NCI-H1436 treated with DMSO at 0.1 percent for 48 hours (cell line): ENCODE measurements around the gene TMC6.
"Not testable (repeated sequence)": the region's sequence is repeated elsewhere in the genome, so short reads cannot be mapped to it uniquely, and the experiment has no call there.

Experiments
- DNase-seq: peaks from one replicate; lab custom pipeline; 2025; lab: John Stamatoyannopoulos, UW

Gene TMC6, protein sequence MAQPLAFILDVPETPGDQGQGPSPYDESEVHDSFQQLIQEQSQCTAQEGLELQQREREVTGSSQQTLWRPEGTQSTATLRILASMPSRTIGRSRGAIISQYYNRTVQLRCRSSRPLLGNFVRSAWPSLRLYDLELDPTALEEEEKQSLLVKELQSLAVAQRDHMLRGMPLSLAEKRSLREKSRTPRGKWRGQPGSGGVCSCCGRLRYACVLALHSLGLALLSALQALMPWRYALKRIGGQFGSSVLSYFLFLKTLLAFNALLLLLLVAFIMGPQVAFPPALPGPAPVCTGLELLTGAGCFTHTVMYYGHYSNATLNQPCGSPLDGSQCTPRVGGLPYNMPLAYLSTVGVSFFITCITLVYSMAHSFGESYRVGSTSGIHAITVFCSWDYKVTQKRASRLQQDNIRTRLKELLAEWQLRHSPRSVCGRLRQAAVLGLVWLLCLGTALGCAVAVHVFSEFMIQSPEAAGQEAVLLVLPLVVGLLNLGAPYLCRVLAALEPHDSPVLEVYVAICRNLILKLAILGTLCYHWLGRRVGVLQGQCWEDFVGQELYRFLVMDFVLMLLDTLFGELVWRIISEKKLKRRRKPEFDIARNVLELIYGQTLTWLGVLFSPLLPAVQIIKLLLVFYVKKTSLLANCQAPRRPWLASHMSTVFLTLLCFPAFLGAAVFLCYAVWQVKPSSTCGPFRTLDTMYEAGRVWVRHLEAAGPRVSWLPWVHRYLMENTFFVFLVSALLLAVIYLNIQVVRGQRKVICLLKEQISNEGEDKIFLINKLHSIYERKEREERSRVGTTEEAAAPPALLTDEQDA

GRCh38 chr17:78128551-78129350 is at the start of gene TMC6:
TMC6 (minus strand) TSS chr17:78128755; CDS start chr17:78126832, 1,923 bp downstream.
- no peak for DNase-seq

GRCh38 chr17:78176548-78177025 is 48.0 kb upstream of the TMC6 start:
- DNase-seq, result no peak

DNA sequence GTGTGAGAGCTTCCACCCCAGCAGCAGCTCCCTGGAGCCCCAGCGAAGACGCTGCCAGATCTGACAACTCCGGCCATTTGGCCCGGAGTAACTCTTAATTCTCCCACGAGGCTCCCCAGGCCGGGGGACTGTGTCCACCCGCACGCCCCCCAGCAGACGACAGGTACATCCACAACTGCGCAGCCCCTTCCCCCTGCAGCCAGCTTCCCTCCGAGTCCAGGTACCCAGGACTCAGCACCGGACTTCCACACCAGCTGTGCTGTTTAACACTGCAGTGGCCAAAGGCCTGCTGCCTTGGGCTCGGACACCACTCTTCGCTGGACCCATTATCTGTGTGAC is 47.1 kb upstream of the TMC6 start:
- DNase-seq, result no peak

- DNase-seq, result no peak
Measured at GRCh38 chr17:78174870-78175642, 46.5 kb upstream of the TMC6 start.

DNA sequence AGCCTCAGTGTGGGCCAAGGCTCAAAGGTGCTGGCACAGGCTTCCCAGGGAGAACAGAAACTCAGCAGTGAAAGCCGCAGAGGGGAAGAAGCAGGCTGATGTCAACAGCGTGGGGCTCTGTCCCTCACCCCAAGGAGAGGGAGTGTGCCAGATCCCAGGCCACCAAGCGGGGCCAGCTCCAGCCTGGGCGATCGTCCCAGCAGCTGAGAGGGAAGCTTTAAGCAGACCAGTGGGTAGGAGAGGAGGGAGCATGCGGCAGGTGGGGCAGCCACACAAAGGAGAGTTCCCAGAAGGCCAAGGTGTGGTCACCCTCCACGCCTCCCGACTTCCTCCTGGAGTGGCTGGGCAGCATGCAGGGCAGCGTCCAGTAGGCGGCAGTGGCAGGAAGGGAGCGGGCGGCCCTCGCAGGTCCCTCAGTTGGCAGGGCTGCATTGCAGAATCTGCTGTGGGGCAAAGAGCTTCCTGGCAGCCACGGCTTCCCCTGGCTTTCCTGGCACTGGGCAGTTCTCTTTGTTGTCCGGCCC is 45.9 kb upstream of the TMC6 start:
- DNase-seq, result no peak

- DNase-seq, result no peak
Measured at GRCh38 chr17:78173097-78173715, 44.7 kb upstream of the TMC6 start.

GRCh38 chr17:78172249-78173051 is 43.9 kb upstream of the TMC6 start:
- DNase-seq, result no peak

DNA sequence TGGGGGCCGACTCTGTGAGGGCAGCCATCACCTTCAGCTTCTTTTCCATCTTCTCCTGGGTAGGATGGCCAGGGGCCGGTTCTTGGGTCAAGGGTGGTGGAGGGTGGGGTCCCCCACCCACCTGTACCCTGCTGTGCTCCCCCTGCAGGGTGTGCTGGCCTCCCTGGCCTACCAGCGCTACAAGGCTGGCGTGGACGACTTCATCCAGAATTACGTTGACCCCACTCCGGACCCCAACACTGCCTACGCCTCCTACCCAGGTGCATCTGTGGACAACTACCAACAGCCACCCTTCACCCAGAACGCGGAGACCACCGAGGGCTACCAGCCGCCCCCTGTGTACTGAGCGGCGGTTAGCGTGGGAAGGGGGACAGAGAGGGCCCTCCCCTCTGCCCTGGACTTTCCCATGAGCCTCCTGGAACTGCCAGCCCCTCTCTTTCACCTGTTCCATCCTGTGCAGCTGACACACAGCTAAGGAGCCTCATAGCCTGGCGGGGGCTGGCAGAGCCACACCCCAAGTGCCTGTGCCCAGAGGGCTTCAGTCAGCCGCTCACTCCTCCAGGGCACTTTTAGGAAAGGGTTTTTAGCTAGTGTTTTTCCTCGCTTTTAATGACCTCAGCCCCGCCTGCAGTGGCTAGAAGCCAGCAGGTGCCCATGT is 43.2 kb upstream of the TMC6 start:
- not testable (repeated sequence) for DNase-seq

DNA sequence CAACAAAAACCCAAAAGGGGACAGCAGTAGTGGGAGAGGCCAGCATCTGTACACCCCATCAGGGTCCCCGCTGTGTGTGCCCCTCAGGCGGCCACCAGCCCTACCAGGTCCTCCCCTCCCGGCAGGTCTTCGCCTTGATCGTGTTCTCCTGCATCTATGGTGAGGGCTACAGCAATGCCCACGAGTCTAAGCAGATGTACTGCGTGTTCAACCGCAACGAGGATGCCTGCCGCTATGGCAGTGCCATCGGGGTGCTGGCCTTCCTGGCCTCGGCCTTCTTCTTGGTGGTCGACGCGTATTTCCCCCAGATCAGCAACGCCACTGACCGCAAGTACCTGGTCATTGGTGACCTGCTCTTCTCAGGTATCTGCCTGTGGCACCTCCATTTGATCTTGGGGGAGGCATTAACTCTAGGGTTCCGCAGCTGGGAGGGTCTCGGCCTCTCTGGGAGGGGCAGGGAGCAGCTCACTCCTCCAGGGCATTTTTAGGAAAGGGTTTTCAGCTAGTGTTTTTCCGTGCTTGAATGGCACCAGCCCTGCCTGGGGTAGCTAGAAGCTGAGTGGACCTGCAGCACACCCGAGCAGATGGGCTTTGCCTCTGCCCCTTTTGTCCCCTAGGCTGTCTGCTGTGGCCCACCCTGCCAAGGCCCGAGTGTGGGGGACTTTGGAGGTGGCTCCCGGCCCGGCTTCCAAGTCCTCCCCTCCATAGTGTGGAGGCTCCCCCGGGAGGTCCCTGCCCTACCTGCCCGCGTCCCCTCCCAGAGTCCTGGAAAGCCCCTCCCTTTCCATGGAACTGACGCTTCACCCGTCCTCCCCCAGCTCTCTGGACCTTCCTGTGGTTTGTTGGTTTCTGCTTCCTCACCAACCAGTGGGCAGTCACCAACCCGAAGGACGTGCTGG is 42.4 kb upstream of the TMC6 start:
- no peak for DNase-seq

DNA sequence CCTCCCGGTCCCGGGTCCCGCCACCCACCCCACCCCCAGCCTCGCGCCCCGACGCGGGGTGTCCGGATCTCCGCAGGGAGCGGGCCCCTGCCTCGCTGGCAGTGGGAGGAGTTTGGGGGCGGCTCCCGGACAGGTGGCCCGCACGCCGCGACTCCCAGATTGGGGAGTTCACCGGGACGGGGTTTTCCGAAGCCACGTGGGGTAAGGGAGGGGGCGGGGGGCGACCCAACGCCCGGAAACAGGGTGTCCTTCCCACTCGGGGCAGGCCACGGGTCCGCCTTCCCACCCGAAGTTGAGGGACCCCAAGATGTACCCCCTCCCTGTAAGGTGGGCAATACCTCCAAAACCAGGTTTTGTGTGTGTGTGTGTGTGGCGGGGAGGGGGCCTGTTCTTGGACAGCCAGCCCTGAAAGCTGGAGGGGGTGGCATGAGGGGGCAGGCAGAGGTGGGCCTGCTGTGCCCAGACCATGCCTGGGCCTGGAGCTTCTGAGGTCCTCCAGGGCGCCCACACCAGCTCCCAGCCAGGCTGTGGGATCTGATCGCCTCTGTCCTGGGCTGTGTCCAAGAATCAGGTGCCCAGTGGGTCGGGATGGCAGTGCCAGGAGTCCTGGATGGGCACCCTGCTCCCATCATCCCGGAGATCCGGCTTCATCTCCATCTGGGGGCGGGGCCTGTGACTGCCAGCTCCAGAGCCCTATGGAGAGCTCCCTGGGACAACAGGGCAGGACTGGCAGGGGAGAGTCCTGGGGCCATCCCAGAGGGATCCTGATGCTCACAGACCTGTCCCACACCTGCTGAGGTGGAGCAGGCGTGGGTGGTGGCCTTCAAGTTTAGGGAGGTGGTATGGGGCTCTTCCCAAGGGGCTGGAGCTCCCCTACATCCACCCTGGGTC is 40.6 kb upstream of the TMC6 start:
- DNase-seq, result no peak

GRCh38 chr17:78168242-78168902 is 39.8 kb upstream of the TMC6 start, which contains the start of gene SYNGR2:
SYNGR2 (plus strand) TSS chr17:78168581; CDS start chr17:78168617, 36 bp downstream.
- DNase-seq, result peak; percentile 42

DNA sequence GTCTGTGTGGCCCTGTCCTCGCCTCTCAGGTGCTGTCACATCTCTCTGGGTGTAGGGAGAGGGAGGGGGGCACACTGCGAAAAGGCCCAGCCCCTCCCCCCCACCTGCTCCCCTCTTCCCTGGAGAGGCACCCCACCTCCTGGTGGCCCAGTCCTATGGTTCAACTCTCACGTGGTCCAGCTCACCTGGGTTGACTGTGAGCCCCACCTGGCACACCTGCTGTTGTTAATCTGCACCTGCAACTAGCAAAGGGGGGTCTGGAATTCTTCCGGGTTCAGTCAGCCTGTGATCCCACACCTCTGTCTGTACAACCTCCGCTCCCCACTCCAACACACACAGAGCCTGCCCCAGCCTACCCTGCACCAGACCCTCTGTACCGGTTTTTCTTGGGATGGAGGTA is 37.9 kb upstream of the TMC6 start:
- no peak for DNase-seq

GRCh38 chr17:78164748-78165607 is 36.4 kb upstream of the TMC6 start:
- no peak for DNase-seq

DNA sequence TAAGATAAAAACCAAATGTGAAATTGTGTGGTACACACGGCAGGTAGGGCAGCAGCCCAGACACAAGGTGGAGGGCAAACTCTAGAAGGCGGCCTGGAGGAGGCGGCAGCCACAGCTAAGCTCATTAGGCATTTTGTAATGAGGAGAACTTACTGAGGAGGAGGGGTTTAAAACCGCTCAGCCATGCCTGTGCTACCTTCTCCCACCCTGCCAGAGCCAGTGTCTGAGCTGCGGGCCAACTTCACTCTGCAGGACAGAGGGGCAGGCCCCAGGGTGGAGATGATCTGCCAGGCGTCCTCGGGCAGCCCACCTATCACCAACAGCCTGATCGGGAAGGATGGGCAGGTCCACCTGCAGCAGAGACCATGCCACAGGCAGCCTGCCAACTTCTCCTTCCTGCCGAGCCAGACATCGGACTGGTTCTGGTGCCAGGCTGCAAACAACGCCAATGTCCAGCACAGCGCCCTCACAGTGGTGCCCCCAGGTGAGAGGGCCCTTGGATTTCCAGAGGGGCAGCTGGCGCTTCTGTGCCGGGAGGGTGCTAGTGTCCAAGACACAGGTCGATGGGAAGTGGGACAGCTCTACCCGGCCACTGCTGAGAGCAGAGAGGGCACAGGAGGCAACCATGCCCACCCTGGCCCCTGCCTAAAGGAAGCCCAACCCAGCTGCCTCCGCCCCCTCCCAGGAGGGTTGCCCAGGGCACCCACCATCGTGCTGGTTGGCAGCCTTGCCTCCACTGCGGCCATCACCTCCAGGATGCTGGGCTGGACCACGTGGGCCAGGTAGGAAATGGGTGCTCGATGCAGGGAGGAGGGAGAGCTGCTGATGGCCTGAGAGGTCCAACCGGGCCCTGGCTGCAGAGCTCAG is 35.6 kb upstream of the TMC6 start:
- DNase-seq, result no peak
